Lower leg skin (tissue), 3 donors: ENCODE measurements around the gene TRIM75.

Experiments
- POLR2A ChIP-seq, 2 donors: fragments of 450-650 bp; IDR thresholded peaks; one replicate each; pipeline ENCODE4 v1.6.1; 2016 to 2017; ENCODE audit warnings: antibody characterized with exemption in 2 of 2, mild to moderate bottlenecking in 1 of 2, moderate library complexity in 1 of 2
- TF ChIP-seq, protein P1 (sequence below), 3 donors: fragments of 450-650 bp; IDR thresholded peaks; one replicate each; pipeline ENCODE4 v1.5.1; 2016; ENCODE audit warnings: antibody characterized with exemption in 3 of 3, mild to moderate bottlenecking in 3 of 3, moderate library complexity in 2 of 3

DNA sequence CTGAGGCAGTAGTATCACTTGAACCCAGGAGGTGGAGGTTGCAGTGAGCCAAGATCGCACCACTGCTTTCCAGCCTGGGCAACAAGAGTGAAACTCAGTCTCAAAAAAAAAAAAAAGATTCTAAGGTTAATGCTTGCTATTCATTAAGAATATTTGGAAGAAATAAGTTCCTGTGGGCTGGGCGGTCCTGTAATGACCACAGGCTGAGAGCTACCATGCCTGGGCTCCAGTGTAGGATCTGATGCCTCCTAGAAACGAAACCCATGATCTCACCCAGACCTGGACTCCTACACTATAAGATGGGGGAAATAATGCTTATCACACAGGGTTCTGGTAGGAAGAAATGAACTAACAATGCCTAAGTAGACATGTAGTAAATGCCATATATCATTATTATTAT lies 41.2 kb downstream of the TRIM75 start:
- TF ChIP-seq, protein P1, sequence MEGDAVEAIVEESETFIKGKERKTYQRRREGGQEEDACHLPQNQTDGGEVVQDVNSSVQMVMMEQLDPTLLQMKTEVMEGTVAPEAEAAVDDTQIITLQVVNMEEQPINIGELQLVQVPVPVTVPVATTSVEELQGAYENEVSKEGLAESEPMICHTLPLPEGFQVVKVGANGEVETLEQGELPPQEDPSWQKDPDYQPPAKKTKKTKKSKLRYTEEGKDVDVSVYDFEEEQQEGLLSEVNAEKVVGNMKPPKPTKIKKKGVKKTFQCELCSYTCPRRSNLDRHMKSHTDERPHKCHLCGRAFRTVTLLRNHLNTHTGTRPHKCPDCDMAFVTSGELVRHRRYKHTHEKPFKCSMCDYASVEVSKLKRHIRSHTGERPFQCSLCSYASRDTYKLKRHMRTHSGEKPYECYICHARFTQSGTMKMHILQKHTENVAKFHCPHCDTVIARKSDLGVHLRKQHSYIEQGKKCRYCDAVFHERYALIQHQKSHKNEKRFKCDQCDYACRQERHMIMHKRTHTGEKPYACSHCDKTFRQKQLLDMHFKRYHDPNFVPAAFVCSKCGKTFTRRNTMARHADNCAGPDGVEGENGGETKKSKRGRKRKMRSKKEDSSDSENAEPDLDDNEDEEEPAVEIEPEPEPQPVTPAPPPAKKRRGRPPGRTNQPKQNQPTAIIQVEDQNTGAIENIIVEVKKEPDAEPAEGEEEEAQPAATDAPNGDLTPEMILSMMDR (IDR thresholded peaks at IDR 0.05) = no peak
- TF ChIP-seq POLR2A (IDR thresholded peaks at IDR 0.05) = no peak
